HEK293 (cell line): ENCODE measurements around the gene MYO5C.

ENCODE experiments used
- MYNN ChIP-seq: fragments of 450-650 bp; formaldehyde crosslinking; IDR thresholded peaks from 2 replicates; pipeline ENCODE4 v1.5.1; 2016; ENCODE audit warnings: missing biosample characterization, missing genetic modification characterization, borderline replicate concordance
- ZNF10 ChIP-seq: fragments of 450-650 bp; formaldehyde crosslinking; IDR thresholded peaks from 2 replicates; pipeline ENCODE4 v1.5.1; 2017; ENCODE audit warnings: missing biosample characterization, missing genetic modification characterization
- ZNF16 ChIP-seq: fragments of 450-650 bp; formaldehyde crosslinking; IDR thresholded peaks from 2 replicates; pipeline ENCODE4 v1.5.1; 2016; ENCODE audit warnings: low read depth, missing biosample characterization, missing genetic modification characterization
- ZNF416 ChIP-seq: fragments of 450-650 bp; formaldehyde crosslinking; IDR thresholded peaks from 2 replicates; pipeline ENCODE4 v1.5.1; 2016; ENCODE audit warnings: missing biosample characterization, missing genetic modification characterization
- TF ChIP-seq, protein P1 (sequence below): fragments of 450-650 bp; formaldehyde crosslinking; IDR thresholded peaks from 2 replicates; pipeline ENCODE4 v1.5.1; 2016; ENCODE audit warnings: missing biosample characterization, missing genetic modification characterization
- TF ChIP-seq, protein P2 (sequence below): fragments of 450-650 bp; formaldehyde crosslinking; IDR thresholded peaks from 2 replicates; pipeline ENCODE4 v1.5.1; 2016; ENCODE audit warnings: missing biosample characterization, missing genetic modification characterization

DNA sequence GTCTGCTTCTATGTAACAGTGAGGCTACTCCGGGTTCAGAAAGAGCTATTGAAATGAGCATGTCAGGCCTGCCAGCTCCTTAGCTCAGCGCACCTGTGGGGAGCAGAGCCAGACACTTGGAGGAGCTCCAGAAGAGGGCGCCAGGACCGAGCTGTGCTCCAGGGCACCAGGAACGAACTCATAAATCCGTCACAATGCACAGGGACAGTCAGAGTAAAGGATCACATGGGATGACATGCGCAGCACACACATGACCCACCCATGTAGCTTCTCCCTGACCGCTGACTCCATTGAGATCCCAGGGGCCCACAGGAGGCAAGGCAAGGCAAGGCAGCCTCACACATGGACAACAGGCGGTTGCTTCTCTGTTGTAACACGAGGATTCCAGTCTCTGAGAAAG is 78.4 kb downstream of the MYO5C start:
- TF ChIP-seq, protein P1, sequence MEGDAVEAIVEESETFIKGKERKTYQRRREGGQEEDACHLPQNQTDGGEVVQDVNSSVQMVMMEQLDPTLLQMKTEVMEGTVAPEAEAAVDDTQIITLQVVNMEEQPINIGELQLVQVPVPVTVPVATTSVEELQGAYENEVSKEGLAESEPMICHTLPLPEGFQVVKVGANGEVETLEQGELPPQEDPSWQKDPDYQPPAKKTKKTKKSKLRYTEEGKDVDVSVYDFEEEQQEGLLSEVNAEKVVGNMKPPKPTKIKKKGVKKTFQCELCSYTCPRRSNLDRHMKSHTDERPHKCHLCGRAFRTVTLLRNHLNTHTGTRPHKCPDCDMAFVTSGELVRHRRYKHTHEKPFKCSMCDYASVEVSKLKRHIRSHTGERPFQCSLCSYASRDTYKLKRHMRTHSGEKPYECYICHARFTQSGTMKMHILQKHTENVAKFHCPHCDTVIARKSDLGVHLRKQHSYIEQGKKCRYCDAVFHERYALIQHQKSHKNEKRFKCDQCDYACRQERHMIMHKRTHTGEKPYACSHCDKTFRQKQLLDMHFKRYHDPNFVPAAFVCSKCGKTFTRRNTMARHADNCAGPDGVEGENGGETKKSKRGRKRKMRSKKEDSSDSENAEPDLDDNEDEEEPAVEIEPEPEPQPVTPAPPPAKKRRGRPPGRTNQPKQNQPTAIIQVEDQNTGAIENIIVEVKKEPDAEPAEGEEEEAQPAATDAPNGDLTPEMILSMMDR: no peak
- TF ChIP-seq ZNF16 (tag by site-specific recombination) (no peak), ZNF10 (tag by site-specific recombination) (no peak), MYNN (tag by site-specific recombination) (no peak), ZNF416 (no peak)
- TF ChIP-seq, protein P2, sequence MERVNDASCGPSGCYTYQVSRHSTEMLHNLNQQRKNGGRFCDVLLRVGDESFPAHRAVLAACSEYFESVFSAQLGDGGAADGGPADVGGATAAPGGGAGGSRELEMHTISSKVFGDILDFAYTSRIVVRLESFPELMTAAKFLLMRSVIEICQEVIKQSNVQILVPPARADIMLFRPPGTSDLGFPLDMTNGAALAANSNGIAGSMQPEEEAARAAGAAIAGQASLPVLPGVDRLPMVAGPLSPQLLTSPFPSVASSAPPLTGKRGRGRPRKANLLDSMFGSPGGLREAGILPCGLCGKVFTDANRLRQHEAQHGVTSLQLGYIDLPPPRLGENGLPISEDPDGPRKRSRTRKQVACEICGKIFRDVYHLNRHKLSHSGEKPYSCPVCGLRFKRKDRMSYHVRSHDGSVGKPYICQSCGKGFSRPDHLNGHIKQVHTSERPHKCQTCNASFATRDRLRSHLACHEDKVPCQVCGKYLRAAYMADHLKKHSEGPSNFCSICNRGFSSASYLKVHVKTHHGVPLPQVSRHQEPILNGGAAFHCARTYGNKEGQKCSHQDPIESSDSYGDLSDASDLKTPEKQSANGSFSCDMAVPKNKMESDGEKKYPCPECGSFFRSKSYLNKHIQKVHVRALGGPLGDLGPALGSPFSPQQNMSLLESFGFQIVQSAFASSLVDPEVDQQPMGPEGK (tag by site-specific recombination): no peak
